DND-41 (cell line): ENCODE data around the gene TEX19.

Experiments used
- ATAC-seq: fragments of 200-7000 bp; cut with Tn5 transposase; 3 replicates; pipeline ENCODE4 v1.9.1; 2021; ENCODE audit warnings: low read depth; ENCODE audit not compliant: insufficient read depth
- DNase-seq: peaks from one replicate; pipeline ENCODE4 v3.0.0-alpha.2; 2020
- H2AFZ ChIP-seq: 2 replicates; pipeline ENCODE4 v1.6.0; 2012; ENCODE audit warnings: low read depth, low read length
- H3K27ac ChIP-seq: 2 replicates; pipeline ENCODE4 v1.5.1; 2012; ENCODE audit warnings: low read length, inconsistent platforms
- H3K27me3 ChIP-seq: fragments of 200-600 bp; sonication (generic); 2 replicates; pipeline ENCODE4 v1.6.0; 2012; ENCODE audit warnings: low read length, mild to moderate bottlenecking, inconsistent platforms; ENCODE audit not compliant: insufficient read depth, poor library complexity
- H3K36me3 ChIP-seq: 2 replicates; pipeline ENCODE4 v1.5.1; 2012; ENCODE audit warnings: low read length, inconsistent platforms; ENCODE audit not compliant: insufficient read depth
- H3K4me1 ChIP-seq: 2 replicates; pipeline ENCODE4 v1.5.1; 2012; ENCODE audit warnings: mild to moderate bottlenecking, low read length; ENCODE audit not compliant: insufficient read depth
- H3K4me2 ChIP-seq: 2 replicates; pipeline ENCODE4 v1.6.0; 2012; ENCODE audit warnings: mild to moderate bottlenecking, moderate library complexity, low read length, inconsistent platforms; ENCODE audit not compliant: insufficient read depth
- H3K4me3 ChIP-seq, 2 experiments: fragments of 200-600 bp in 1 of 2; shearing (Covaris generic) in 1 of 2; 2 replicates each; pipeline ENCODE4 v1.5.1; 2012 to 2016; ENCODE audit warnings: inconsistent platforms in 2 of 2, low read length in 2 of 2, mild to moderate bottlenecking in 2 of 2, low read depth in 1 of 2, moderate library complexity in 1 of 2
- H3K79me2 ChIP-seq: 2 replicates; pipeline ENCODE4 v1.6.0; 2012; ENCODE audit warnings: low read length, inconsistent platforms; ENCODE audit not compliant: insufficient read depth
- H3K9ac ChIP-seq: 2 replicates; pipeline ENCODE4 v1.6.0; 2012; ENCODE audit warnings: low read depth, mild to moderate bottlenecking, inconsistent platforms, low read length, moderate library complexity
- H3K9me3 ChIP-seq: 2 replicates; pipeline ENCODE4 v1.5.1; 2012; ENCODE audit warnings: low read length, moderate library complexity, mild to moderate bottlenecking, inconsistent platforms; ENCODE audit not compliant: insufficient read depth, severe bottlenecking
- H4K20me1 ChIP-seq: 2 replicates; pipeline ENCODE4 v1.6.0; 2012; ENCODE audit warnings: low read length; ENCODE audit not compliant: insufficient read depth
- CTCF ChIP-seq: IDR thresholded peaks from 2 replicates; pipeline ENCODE4 v1.5.1; 2012; ENCODE audit warnings: borderline replicate concordance, low read length, moderate library complexity, mild to moderate bottlenecking; ENCODE audit not compliant: poor library complexity, severe bottlenecking; ENCODE audit errors: extremely low read depth
- EZH2 ChIP-seq: IDR thresholded peaks from 3 replicates; pipeline ENCODE4 v1.6.1; 2012; ENCODE audit warnings: borderline replicate concordance, low read depth, mild to moderate bottlenecking, moderate library complexity, low read length, inconsistent platforms; ENCODE audit not compliant: severe bottlenecking

Gene TEX19

GRCh38 chr17:82367724-82368524 is 8.9 kb downstream of the TEX19 start:
- DNase-seq = peak; percentile 95

GRCh38 chr17:82369211-82369610 is 10.2 kb downstream of the TEX19 start:
- H3K4me3 ChIP-seq = no peak overlapping the region
- H3K36me3 ChIP-seq = no peaks in the 10 kb centered on the region
- DNase-seq = no peak
- H3K79me2 ChIP-seq = no peaks in the 10 kb centered on the region
- H3K27ac ChIP-seq = no peak overlapping the region
- TF ChIP-seq CTCF (no peak), EZH2 (no peak)
- no peaks in the 10 kb centered on the region for H3K9me3 ChIP-seq
- H4K20me1 ChIP-seq = no peaks in the 10 kb centered on the region
- H3K9ac ChIP-seq = no peak overlapping the region
- no peak overlapping the region for H2AFZ ChIP-seq
- no peaks in the 10 kb centered on the region for H3K27me3 ChIP-seq
- ATAC-seq = no peak
- H3K4me1 ChIP-seq = peaks cover 27% of the 10 kb centered on the region; the same call in 1 of the 2 replicates
- H3K4me2 ChIP-seq = no peak overlapping the region

More at GRCh38 chr17:82367724-82368524, 8.9 kb downstream of the TEX19 start:
- no peak for TF ChIP-seq CTCF
- no peak for TF ChIP-seq EZH2
- Histone ChIP-seq H4K20me1 (peaks cover 6% of the 10 kb centered on the region), H3K79me2 (0 out of 2 replicates have a peak, but pooled peaks cover 4% of the 10 kb centered on the region), H3K9me3 (no peaks in the 10 kb centered on the region), H2AFZ (peak overlapping the region; percentile 23; the same call in 1 of the 2 replicates), H3K27me3 (no peaks in the 10 kb centered on the region), H3K27ac (peak overlapping the region; percentile 81), H3K9ac (peak overlapping the region; percentile 48), H3K4me3 (peak overlapping the region; percentile 10 to 48; a peak in 3 of 4 replicates), H3K4me2 (peak overlapping the region; percentile 60), H3K4me1 (peaks cover 32% of the 10 kb centered on the region; the same call in 1 of the 2 replicates), H3K36me3 (peaks cover 6% of the 10 kb centered on the region)
- peak; percentile 98 for ATAC-seq

- Histone ChIP-seq H3K9me3 (no peaks in the 10 kb centered on the region), H3K36me3 (no peaks in the 10 kb centered on the region), H3K27ac (no peak overlapping the region), H3K9ac (no peak overlapping the region), H2AFZ (no peak overlapping the region), H3K4me3 (no peak overlapping the region), H3K4me2 (no peak overlapping the region), H4K20me1 (no peaks in the 10 kb centered on the region), H3K27me3 (no peaks in the 10 kb centered on the region), H3K4me1 (peaks cover 24% of the 10 kb centered on the region; the same call in 1 of the 2 replicates), H3K79me2 (no peaks in the 10 kb centered on the region)
- DNase-seq (no peak), ATAC-seq (no peak)
- TF ChIP-seq EZH2 (no peak), CTCF (no peak)
Measured at GRCh38 chr17:82370471-82371332, 11.7 kb downstream of the TEX19 start.
